ENCODE data around the gene PRSS57.
A peak's percentile ranks its signal among the peaks of the same experiment; 100 is the strongest.
"Not testable (repeated sequence)": the region's sequence is repeated elsewhere in the genome, so short reads cannot be mapped to it uniquely, and the experiment has no call there.

The PRSS57 gene

DNA sequence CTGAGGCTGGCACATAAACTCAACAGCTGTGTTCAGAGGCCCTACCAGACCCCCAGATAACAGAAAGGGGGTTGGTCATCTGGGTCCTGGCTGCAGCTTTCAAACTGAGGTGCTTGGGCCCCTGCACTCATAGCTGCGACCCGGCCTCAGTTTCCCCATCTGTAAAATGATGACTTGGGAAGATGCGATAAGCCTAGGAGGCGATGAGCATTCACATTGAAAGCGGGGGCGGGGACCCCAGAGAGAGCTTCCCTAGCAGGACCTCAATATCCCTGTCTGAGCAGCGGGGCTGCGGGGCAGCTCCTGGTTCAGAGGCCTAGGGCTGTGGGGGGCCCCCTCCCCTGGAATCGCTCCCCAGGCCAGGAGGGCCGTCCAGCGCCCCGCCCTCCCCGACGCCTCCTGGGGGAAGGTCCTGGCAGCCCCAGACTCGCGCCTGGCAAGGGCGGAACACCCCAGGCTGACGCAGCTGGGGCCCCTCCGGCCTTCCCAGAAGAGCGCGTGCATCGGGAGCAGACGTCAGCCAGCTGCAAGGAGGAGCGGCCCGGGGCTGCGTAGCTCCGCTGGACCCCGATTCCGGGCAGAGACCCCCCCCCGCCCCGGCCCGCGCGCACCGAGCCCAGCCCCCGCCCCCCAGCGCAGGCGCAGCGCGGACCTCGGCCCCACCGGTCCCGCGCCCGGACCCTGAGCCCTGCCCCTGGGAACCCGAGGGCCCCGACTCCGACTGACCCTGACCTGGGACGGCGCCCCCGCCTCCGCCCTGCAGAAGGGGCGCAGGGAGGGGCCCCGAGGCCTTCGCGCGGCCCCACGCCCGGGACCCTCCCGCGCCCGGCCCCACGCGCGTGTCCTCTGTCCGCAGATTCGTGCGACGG lies 15.6 kb downstream of the PRSS57 start:
- DNase-seq, result peak in 32 of 42 donors; percentile 18 to 77 (median 52)
- intact Hi-C loops (cut with DNase I), result loop anchor here (2.0 to 5.0 kb wide), 2 partner anchors 17 to 53 kb away; partner anchors contain the start of gene RNF126

DNA sequence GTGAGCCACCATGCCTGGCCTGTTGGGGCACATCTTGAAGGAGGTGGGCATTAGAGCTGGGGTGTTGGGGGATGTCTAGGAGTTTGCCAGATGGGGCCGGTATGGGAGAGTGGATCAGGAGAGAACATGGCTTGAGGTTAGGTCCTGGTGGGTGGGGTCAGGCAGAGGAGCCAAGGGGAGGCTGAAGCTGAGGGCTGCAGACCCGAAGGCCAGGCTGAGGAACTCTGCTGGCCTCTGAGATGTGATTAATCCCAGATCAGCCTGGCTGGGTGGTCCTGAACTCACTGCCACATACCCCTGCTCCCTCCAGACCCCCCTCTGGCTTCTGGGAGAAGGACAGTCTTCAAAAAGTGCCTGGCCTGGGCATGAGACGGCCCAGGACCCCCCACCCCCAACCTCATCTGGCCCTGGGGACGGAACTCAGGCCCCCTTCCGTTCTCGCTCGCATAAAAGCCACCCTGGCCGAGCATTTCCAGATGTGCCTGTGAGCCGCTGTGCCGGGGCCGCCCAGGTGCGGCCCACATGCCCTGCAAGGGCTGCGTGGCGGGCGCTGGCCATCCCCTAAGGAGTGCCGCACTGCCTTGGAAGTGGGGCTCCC lies 16.4 kb downstream of the PRSS57 start:
- DNase-seq, result no peak
- intact Hi-C loops (cut with DNase I), result no loop called here

DNA sequence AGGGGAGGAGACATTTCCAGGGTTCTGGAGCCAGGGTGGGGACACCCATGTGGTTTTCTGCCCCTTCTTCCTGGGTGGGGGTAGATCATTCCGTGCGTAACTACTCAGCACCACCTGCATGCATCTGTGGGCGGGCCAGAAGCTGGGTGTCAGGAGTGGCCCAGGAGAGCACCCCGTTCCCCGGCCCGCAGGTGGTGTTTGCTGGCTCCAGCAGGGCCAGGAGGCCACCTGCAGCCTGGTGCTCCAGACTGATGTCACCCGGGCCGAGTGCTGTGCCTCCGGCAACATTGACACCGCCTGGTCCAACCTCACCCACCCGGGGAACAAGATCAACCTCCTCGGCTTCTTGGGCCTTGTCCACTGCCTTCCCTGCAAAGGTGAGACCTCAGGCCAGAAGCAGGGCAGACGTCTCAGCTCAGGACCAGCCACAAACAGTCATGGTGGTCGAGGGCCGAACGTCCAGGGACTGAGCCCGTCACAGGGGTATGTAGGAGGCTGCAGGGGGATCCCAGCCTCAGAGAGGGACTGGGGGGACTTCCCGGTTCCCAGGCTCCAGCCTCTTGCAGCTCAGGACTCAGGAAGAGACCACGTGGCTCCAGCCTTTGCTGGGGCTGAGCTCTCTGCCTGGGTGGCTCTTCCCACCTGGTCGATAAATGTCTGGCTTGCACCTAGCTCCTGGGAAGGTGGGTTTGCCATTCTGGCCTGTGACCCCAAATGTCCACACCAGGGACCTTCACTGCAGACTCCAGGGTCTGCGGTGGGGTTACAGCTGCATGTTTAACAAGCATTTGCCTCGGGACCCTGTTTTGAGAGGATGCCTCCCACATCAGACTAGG lies 17.4 kb downstream of the PRSS57 start:
- no peak for DNase-seq

GRCh38 chr19:677201-677600 lies 18.1 kb downstream of the PRSS57 start:
- intact Hi-C loops (cut with DNase I), result no loop called here

More for the DNA sequence above, 17.4 kb downstream of the PRSS57 start:
- intact Hi-C loops (cut with DNase I), result no loop called here

DNA sequence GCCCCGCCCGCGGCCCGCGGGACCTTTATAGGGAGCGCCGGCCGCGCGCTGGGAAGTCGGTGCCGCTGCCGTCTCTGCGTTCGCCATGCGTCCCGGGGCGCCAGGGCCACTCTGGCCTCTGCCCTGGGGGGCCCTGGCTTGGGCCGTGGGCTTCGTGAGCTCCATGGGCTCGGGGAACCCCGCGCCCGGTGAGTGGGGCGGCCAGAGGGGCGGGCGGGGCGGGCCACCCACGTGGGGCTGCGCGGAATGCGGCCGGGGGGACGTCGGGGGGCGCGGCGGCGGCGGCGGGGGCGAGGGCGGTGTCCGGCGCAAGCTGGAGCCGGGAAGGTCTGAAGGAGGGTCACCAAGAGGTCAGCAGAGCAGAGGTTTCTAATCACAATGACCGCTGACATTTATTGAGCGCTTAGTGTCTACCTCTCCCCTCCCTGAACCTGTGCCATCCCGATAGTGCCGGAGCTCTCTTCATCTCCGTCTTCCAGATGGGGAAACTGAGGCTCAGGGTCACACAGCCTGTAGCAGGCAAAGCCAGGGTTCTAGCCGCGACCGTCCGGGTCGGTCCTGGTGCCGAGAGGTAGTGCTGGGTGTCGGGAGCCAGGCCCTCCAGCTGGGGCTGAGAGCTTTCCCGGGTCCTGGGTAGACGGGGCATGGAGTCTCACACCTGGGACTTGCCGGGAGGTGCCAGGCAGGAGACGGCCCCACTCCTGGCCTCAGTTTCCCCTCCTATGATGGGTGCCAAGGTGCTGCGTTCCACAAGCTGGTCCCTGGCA lies 18.7 kb downstream of the PRSS57 start, which contains the start of gene FSTL3:
Gene FSTL3 (plus strand): TSS at position 54 of the 767 bp plus-strand sequence. CDS start 32 bp downstream, at position 86.
- intact Hi-C loops (cut with DNase I), result no loop called here
- no peak for DNase-seq

More at GRCh38 chr19:677201-677600, 18.1 kb downstream of the PRSS57 start:
- peak in 2 of 42 donors; percentile 40 to 45 for DNase-seq

- intact Hi-C loops (cut with DNase I), result no loop called here
- DNase-seq, result no peak
These were observed 19.3 kb downstream of the PRSS57 start for GRCh38 chr19:676007-676338.

DNA sequence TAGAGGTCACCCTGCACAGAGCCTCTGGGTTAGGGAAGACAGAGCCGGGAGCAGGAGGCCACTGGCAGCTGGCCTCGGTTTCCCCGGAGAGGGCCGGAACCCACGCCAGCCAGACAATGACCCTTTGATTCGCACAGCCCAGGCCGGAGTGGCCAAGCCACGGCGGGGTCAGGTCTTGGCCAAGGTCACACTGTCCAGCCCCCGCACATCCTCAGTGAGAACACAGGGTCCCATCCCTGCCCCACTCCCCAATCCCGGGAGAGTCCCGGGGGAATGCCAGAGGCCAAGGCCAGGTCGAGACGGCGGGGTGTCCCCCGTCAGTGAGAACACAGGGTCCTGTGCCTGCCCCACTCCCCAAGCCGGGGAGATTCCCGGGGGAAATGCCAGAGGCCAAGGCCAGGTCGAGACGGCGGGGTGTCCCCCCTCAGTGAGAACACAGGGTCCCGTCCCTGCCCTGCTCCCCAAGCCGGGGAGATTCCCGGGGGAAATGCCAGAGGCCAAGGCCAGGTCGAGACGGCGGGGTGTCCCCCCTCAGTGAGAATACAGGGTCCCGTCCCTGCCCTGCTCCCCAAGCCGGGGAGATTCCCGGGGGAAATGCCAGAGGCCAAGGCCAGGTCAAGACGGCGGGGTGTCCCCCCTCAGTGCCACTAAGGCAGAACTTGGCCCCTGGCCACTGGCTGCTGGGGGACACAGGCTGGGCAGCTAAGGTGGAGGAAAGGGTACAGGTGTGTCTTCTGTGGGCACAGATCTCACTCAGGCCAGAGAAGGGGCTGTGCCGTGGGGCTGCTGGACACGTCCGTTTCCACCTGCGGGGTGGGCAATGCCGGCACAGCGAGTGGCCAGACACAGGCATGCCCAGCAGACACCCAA lies 20.7 kb downstream of the PRSS57 start:
- DNase-seq, result peak in 15 of 42 donors; percentile 31 to 66 (median 52)
- intact Hi-C loops (cut with DNase I), result no loop called here

DNA sequence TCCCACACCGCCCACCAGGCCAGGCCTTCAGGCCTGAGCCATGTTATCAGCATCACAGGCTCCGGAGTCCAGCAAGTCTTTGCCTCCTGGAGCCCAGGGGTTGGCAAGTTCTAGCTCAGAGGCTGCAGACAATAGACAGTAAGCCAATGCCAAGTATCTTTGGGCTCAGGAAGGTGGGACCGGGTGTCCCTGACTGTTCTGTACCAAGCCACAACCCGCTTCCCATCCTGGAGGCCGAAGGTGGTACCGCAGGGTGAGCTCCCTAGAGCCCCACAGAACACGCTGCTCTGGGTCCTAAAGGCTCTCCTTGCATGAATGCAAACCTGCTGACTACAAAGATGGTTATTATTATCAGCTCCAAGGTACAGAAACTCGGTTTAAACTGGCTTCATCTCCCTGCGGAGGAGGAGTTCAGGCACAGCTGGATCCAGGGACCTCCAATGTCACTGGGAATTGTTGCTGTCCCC lies 24.6 kb downstream of the PRSS57 start:
- intact Hi-C loops (cut with DNase I), result no loop called here
- no peak for DNase-seq

DNA sequence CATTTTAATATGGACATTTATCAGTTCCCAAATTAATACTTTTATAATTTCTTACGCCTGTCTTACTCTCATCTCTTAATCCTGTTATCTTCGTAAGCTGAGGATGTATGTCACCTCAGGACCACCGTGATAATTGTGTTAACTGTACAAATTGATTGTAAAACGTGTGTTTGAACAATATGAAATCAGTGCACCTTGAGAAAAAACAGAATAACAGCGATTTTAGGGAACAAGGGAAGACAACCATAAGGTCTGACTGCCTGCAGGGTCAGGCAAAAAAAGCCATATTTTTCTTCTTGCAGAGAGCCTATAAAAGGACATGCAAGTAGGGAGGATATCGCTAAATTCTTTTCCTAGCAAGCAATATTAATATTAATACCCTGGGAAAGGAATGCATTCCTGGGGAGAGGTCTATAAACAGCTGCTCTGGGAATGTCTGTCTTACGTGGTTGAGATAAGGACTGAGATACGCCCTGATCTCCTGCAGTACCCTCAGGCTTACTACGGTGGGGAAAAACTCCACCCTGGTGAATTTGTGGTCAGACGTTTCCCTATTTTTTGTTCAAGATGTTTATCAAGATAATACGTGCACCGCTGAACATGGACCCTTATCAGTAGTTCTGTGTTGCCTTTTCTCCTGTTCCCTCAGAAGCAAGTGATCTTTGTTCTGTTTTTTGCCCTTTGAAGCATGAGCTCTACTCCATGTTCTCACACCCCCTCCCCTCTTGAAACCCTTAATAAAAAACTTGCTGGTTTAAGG lies 26.4 kb downstream of the PRSS57 start:
- DNase-seq, result not testable (repeated sequence)
- intact Hi-C loops (cut with DNase I), result loop anchor here (10.0 kb wide), 2 partner anchors 126 to 256 kb away; partner anchors contain the start of genes ARID3A and PTBP1

DNA sequence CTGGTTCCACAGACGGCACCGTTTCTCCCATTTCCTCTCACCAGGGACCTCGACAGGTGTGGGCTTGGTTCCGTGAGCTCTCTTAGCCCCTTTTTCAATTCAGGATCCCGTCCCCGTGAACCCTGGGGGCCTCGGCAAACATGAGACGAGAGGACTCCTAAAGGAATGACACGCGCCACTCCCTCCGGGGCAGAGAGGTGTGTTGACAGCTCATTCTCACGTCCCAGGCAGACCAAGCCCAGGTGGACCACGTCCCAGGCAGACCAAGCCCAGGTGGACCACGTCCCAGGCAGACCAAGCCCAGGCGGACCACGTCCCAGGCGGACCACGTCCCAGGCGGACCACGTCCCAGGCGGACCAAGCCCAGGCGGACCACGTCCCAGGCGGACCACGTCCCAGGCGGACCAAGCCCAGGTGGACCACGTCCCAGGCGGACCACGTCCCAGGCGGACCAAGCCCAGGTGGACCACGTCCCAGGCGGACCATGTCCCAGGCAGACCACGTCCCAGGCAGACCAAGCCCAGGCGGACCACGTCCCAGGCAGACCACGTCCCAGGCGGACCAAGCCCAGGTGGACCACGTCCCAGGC lies 28.2 kb downstream of the PRSS57 start:
- intact Hi-C loops (cut with DNase I), result loop anchor here (10.0 kb wide), 2 partner anchors 128 to 258 kb away; partner anchors contain the start of genes ARID3A and PTBP1

DNA sequence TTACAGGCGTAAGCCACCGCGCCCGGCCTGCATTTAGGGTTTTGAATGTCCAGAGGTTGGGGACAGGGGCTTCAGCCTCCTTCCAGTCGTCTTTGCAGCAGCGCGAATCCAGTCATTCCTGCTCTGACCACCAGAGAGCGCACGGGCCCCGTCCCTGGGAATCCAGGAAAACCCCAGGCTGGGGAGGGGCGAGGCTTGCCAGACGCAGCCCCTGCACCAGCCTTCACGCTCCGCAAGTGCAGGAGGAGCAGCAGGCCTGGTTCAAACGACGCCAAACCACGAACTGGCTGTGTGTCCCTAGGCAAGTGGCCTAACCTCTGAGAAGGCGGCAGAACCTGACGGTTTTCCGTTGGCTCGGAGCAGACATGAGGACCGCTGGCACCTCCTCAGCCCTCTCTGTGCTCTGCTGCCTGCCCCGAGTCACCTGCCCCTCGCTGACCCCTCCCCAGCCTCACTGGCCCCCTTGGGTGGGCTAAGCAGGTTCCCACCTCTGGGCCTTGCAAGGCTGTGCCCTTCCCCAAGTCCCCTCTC lies 30.3 kb downstream of the PRSS57 start:
- intact Hi-C loops (cut with DNase I), result loop anchor here (2.0 to 10.0 kb wide), 3 partner anchors 72 to 260 kb away; partner anchors contain the start of genes ARID3A and PTBP1

More for the DNA sequence above, 28.2 kb downstream of the PRSS57 start:
- DNase-seq, result not testable (repeated sequence)

DNA sequence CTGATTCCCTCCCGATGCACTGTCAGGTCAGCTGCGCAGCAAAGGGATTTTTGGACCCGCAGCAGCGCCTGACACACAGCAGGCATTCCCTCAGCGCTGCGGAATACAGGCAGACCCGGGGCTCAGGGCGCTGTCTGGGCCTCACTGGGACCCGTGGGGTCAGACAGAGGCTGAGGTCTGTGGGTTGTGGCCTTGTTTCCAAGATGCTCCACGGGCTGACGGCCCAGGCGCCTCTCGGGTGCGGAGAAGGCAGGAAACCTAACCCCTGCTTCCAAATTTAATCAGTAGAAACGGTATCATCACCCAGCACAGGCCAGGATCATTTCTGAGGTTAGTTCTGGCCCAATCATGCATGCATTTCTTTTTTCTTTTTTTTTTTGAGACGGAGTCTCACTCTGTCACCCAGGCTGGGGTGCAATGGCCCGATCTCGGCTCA lies 31.6 kb downstream of the PRSS57 start:
- peak in 1 of 42 donors; percentile 23 for DNase-seq
- intact Hi-C loops (cut with DNase I), result loop anchor here (2.0 to 10.0 kb wide), 4 partner anchors 17 to 261 kb away; partner anchors contain the start of genes ARID3A and PTBP1

More for the DNA sequence above, 30.3 kb downstream of the PRSS57 start:
- peak; percentile 70 to 92 (median 84) for DNase-seq

DNA sequence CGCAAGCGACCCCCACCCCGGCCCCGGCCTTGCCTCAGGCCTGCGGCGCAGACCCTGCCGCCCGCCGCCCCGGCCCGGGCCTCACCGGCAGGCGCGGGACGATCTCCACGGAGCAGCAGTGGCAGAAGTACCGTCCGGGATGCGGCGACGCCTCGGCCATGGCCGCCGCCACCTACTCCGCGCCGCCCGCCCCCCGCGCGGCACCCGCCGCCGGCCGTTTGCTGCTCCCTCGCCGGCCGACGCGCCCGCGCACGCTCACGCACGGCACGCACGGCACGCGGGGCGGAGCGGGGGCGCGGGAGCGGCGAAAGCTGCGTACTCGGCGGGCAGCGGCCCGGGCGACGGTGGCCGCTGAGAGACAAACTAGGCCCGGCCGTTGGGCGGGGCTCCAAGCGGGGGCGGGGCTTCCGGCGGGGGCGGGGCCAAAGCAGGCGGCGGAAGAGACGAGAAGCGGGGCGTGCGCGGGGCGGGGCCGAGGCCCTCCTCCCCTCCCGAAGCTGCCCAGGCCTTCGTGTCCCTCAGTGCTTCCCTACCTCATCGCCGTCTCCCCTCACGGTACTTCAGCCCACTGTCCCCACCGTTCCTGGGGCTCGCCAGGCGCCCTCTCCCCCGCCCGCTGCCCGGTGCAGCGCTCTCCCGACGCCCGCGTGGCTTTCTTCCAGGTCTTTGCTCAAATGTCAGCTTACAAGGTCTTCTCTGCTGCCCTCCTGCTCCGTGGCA lies 32.1 kb downstream of the PRSS57 start, which contains the start of gene RNF126:
Gene RNF126 (minus strand): TSS at position 253 of the 720 bp plus-strand sequence. CDS start 93 bp downstream, at position 160.
- intact Hi-C loops (cut with DNase I), result loop anchor here (2.0 to 10.0 kb wide), 3 partner anchors 18 to 262 kb away; partner anchors contain the start of genes ARID3A and PTBP1
- DNase-seq, result peak; percentile 68 to 96 (median 90)

GRCh38 chr19:662207-662961 lies 32.9 kb downstream of the PRSS57 start:
- DNase-seq, result no peak
- intact Hi-C loops (cut with DNase I), result loop anchor here (2.0 to 10.0 kb wide), 3 partner anchors 18 to 262 kb away; partner anchors contain the start of genes ARID3A and PTBP1

Measured in head of caudate nucleus (tissue), 42 donors.